ENCODE results near the gene TBC1D22A. TPM values are rescaled to one million over a fixed set of nuclear protein-coding genes. Genes with fewer than 3 reads are reported as not detected.

Gene TBC1D22A
- total RNA-seq, 4 donors from 2014 or later, result 18.8 to 25.2 (median 23.1) TPM

DNA sequence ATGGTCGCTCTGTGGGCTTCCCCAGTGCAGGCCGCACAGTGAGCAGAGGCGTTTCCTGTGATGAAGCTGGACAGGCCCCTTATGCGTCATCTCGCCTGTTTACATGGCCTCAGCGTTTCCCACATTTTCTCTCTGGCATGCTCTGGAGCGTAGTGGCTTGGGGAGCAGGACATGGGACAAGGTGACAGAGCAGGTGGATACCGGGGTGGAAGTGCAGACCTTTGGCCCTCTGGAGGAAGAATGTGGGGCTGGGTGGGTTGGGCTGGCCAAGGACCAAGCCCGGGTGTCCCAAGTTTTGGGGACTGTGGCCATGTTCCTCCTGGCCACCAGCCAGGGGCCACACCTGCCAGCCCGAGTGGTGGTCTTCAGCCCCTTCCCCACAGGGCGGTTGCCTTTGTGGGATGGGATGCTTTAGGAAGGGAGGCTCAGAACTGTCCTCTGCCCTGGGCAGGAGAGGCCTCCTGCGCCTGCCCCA, 446.6 kb downstream of the TBC1D22A start:
- Histone ChIP-seq H3K27ac (no peak overlapping the region), H3K27me3 (no peaks in the 10 kb centered on the region), H3K36me3 (no peaks in the 10 kb centered on the region), H3K4me1 (no peaks in the 10 kb centered on the region), H3K9me3 (no peaks in the 10 kb centered on the region), H3K4me3 (no peak overlapping the region)
- TF ChIP-seq CTCF (IDR thresholded peaks at IDR 0.05 in 4 of 5, conservative IDR thresholded peaks at IDR 0.05 in 1 of 5), result no peak
- no peak for TF ChIP-seq POLR2A (IDR thresholded peaks at IDR 0.05)
- no peak for DNase-seq
- no peak for ATAC-seq
- in situ Hi-C loops (cut with MboI; ENCODE audit: low sequenced_read_pairs in 4 of 4), result no loop called here
- intact Hi-C loops (cut with DNase I; ENCODE audit: low total_unique reads), result no loop called here

DNA sequence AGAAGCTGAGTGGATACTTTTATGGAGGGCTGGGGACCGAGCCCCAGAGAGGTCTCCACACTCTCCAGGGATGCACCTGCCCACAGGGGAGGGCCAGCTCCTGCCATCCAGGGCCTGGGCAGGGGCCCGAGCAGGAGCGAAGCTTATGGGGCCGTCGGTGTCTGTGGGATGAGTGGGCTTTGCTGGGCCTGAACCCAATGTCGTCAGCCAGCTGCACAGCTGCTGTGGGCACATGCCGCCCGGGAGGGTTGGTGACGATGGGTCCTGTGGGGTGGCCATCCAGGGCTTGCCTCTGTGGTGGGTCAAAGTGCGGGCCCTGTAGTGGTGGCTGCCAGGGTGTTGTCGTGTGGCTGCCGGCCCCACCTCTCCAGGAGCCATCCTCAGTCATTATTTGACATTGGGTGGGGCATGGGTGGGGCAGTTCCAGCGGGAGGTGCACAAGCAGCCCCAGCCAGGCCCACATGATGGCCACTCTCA, 447.1 kb downstream of the TBC1D22A start:
- H3K27me3 ChIP-seq, result no peaks in the 10 kb centered on the region
- TF ChIP-seq CTCF (IDR thresholded peaks at IDR 0.05 in 4 of 5, conservative IDR thresholded peaks at IDR 0.05 in 1 of 5) (no peak), POLR2A (IDR thresholded peaks at IDR 0.05) (no peak)
- H3K4me1 ChIP-seq, result no peaks in the 10 kb centered on the region
- intact Hi-C loops (cut with DNase I; ENCODE audit: low total_unique reads), result no loop called here
- no peak overlapping the region for H3K4me3 ChIP-seq
- no peaks in the 10 kb centered on the region for H3K9me3 ChIP-seq
- H3K27ac ChIP-seq, result no peak overlapping the region
- H3K36me3 ChIP-seq, result no peaks in the 10 kb centered on the region
- in situ Hi-C loops (cut with MboI; ENCODE audit: low sequenced_read_pairs in 4 of 4), result no loop called here
- ATAC-seq, result no peak
- DNase-seq, result no peak

DNA sequence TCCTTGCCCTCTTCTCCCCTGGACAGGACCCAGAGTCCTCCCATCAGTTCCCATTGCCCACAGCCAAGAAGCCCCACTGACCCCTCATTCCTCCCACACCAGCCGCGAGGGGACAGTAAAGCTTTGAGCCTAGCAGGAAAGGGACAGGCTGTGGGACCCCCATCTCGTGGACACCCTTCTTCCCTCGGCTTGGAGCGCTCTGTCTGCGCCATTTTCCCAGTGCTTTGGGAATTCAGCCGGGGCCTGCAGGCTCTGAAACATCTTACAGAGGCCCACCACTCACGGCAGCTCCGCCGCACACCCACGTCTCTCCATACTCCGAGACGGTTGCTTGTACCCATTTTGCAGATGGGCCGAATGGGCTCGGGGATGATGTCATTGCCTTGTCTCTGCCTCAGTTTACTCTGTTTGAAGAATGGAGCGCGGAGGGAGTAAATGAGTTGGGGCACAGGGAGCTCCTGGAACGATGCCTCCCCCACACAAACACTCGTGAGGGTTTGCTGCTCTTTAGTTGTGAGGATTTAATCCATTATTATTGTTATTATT, 447.7 kb downstream of the TBC1D22A start:
- Histone ChIP-seq H3K36me3 (no peaks in the 10 kb centered on the region), H3K4me1 (no peaks in the 10 kb centered on the region), H3K4me3 (no peak overlapping the region), H3K9me3 (no peaks in the 10 kb centered on the region), H3K27ac (no peak overlapping the region), H3K27me3 (no peaks in the 10 kb centered on the region)
- TF ChIP-seq POLR2A (IDR thresholded peaks at IDR 0.05) (no peak), CTCF (IDR thresholded peaks at IDR 0.05 in 4 of 5, conservative IDR thresholded peaks at IDR 0.05 in 1 of 5) (no peak)
- intact Hi-C loops (cut with DNase I; ENCODE audit: low total_unique reads), result no loop called here
- in situ Hi-C loops (cut with MboI; ENCODE audit: low sequenced_read_pairs in 4 of 4), result no loop called here
- DNase-seq (no peak), ATAC-seq (no peak)

DNA sequence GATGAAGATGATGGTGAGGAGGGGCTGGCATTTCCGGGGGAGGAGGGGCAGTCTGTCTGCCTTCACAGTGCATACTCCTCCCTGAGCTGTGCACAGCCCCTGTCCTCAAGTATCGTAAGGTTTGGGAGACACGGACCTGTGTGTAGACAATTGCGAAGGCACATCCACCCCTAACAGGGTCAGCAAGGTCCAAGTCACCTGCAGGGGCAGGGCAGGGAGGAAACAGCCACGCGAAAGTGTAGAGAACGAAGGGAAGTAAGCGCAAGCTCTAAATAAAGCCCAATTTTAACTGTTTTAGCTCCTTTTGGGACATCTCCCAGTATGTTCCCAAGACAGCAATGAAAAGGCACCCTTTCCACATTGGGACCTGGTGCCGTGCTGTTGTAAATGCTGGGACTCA, 448.2 kb downstream of the TBC1D22A start:
- in situ Hi-C loops (cut with MboI; ENCODE audit: low sequenced_read_pairs in 4 of 4) (no loop called here), intact Hi-C loops (cut with DNase I; ENCODE audit: low total_unique reads) (no loop called here)
- no peak for DNase-seq
- no peak for TF ChIP-seq POLR2A (IDR thresholded peaks at IDR 0.05)
- Histone ChIP-seq H3K9me3 (no peaks in the 10 kb centered on the region), H3K4me1 (no peaks in the 10 kb centered on the region), H3K36me3 (no peaks in the 10 kb centered on the region), H3K27me3 (no peaks in the 10 kb centered on the region), H3K27ac (no peak overlapping the region), H3K4me3 (no peak overlapping the region)
- ATAC-seq, result no peak

DNA sequence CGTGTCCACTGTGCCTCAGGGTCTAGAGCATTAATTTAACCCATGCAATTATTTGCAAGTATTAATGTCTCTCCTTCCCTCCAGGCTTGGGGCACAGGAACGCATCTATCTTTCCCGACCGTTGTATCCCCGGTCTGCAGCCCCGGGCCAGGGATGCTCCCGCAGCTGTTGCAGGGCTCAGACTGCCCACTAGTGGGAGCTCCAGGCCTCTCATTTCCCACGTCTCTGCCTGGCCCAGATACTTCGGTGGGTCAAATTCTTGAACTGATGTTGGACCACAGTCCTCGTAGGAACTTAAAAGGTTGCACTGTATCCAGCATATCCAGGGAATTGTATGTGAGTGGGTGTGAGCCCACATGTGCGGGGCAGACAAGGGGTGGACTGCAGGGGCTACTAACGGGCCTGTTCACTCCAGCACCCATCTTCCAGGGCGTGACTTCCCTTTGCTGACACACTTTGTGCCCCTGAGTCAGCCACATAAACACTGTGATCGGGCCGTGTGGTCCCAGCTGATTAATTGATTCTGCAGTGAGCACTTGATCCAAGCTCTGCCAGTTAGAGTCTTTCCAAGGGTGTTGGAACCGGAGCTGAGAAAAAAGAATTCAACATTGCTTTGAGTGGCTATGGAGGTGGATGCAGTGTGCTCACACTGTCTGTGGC, 451.3 kb downstream of the TBC1D22A start:
- DNase-seq (no peak), ATAC-seq (no peak)
- in situ Hi-C loops (cut with MboI; ENCODE audit: low sequenced_read_pairs in 4 of 4) (no loop called here), intact Hi-C loops (cut with DNase I; ENCODE audit: low total_unique reads) (no loop called here)
- no peaks in the 10 kb centered on the region for H3K9me3 ChIP-seq
- H3K27ac ChIP-seq, result no peak overlapping the region
- H3K27me3 ChIP-seq, result no peaks in the 10 kb centered on the region
- no peaks in the 10 kb centered on the region for H3K36me3 ChIP-seq
- H3K4me1 ChIP-seq, result no peaks in the 10 kb centered on the region
- no peak overlapping the region for H3K4me3 ChIP-seq
- TF ChIP-seq POLR2A (IDR thresholded peaks at IDR 0.05) (no peak), CTCF (IDR thresholded peaks at IDR 0.05 in 4 of 5, conservative IDR thresholded peaks at IDR 0.05 in 1 of 5) (peak in 4 of 5 experiments; percentile 23 to 47 (median 28))

Data from gastrocnemius medialis (tissue), 4 donors.